GM23338 (cell line): Measurements from ENCODE around the gene MTHFD1L. TPM values are rescaled to one million over a fixed set of nuclear protein-coding genes. Genes with fewer than 3 reads are reported as not detected.

ENCODE experiments used
- ATAC-seq: fragments of 200-7000 bp; cut with Tn5 transposase; 3 replicates; pipeline ENCODE4 v1.9.1; 2020
- DNase-seq: peaks from one replicate; pipeline ENCODE4 v3.0.0-alpha.2; 2015; ENCODE audit warnings: low spot score
- H2AFZ ChIP-seq: fragments of 200-600 bp; sonication (generic); 2 replicates; pipeline ENCODE4 v1.8.0; 2016; ENCODE audit warnings: antibody characterized with exemption, mild to moderate bottlenecking, moderate library complexity
- H3F3A ChIP-seq: fragments of 200-600 bp; sonication (generic); replicated peaks from 2 replicates; pipeline ENCODE4 v1.8.0; 2017; ENCODE audit warnings: antibody characterized with exemption, mixed run types, low read depth
- H3K27ac ChIP-seq: fragments of 200-600 bp; sonication (generic); 2 replicates; pipeline ENCODE4 v1.6.1; 2016; ENCODE audit warnings: low read depth
- H3K27me3 ChIP-seq: fragments of 200-600 bp; sonication (generic); 2 replicates; pipeline ENCODE4 v1.8.0; 2016; ENCODE audit warnings: mild to moderate bottlenecking, mixed run types, moderate library complexity; ENCODE audit not compliant: insufficient read depth
- H3K36me3 ChIP-seq: fragments of 200-600 bp; sonication (generic); 2 replicates; pipeline ENCODE4 v1.8.0; 2016; ENCODE audit warnings: mild to moderate bottlenecking; ENCODE audit not compliant: insufficient read depth
- H3K4me1 ChIP-seq: fragments of 200-600 bp; sonication (generic); 2 replicates; pipeline ENCODE4 v1.8.0; 2016; ENCODE audit warnings: mild to moderate bottlenecking, moderate library complexity; ENCODE audit not compliant: insufficient read depth
- H3K4me2 ChIP-seq: fragments of 200-600 bp; sonication (generic); 2 replicates; pipeline ENCODE4 v1.7.1; 2017; ENCODE audit warnings: mixed run types
- H3K4me3 ChIP-seq: fragments of 200-600 bp; sonication (generic); 2 replicates; pipeline ENCODE4 v1.6.1; 2016; ENCODE audit warnings: mixed run types
- H3K79me2 ChIP-seq: fragments of 200-600 bp; sonication (generic); replicated peaks from 2 replicates; pipeline ENCODE4 v1.8.0; 2017; ENCODE audit warnings: mild to moderate bottlenecking; ENCODE audit not compliant: insufficient read depth
- H3K9me2 ChIP-seq: fragments of 200-600 bp; sonication (generic); 2 replicates; pipeline ENCODE4 v1.8.0; 2017; ENCODE audit not compliant: insufficient read depth
- H4K20me1 ChIP-seq: fragments of 200-600 bp; sonication (generic); replicated peaks from 2 replicates; pipeline ENCODE4 v1.8.0; 2017; ENCODE audit warnings: mild to moderate bottlenecking; ENCODE audit not compliant: insufficient read depth
- H3K27ac Mint-ChIP-seq: 2 replicates; pipeline ENCODE4 v1.8.0; 2020; ENCODE audit warnings: inconsistent platforms, mild to moderate bottlenecking, moderate library complexity, mixed read lengths
- H3K27me3 Mint-ChIP-seq: 3 replicates; pipeline ENCODE4 v1.8.0; 2022; ENCODE audit warnings: low read depth, mild to moderate bottlenecking, moderate library complexity, mixed read lengths, inconsistent platforms; ENCODE audit not compliant: insufficient read depth, poor library complexity
- H3K36me3 Mint-ChIP-seq: 3 replicates; pipeline ENCODE4 v1.8.0; 2021; ENCODE audit warnings: low read depth, mild to moderate bottlenecking, inconsistent platforms, moderate library complexity, mixed read lengths
- H3K4me1 Mint-ChIP-seq: 3 replicates; pipeline ENCODE4 v1.8.0; 2020; ENCODE audit warnings: mild to moderate bottlenecking, inconsistent platforms, mixed read lengths
- H3K4me3 Mint-ChIP-seq: 3 replicates; pipeline ENCODE4 v1.8.0; 2021; ENCODE audit warnings: moderate library complexity, mild to moderate bottlenecking, inconsistent platforms, mixed read lengths
- H3K9me3 Mint-ChIP-seq: 3 replicates; pipeline ENCODE4 v1.8.0; 2020; ENCODE audit warnings: moderate library complexity, mild to moderate bottlenecking, inconsistent platforms, mixed read lengths
- ETS1 ChIP-seq: IDR thresholded peaks from 2 replicates; pipeline ENCODE4 v1.6.1; 2016; ENCODE audit warnings: antibody characterized with exemption
- EZH2 ChIP-seq: fragments of 200-600 bp; sonication (generic); IDR thresholded peaks from one replicate; pipeline ENCODE4 v1.8.0; 2017; ENCODE audit warnings: antibody characterized with exemption, mild to moderate bottlenecking, low read depth; ENCODE audit not compliant: unreplicated experiment
- EZH2phosphoT487 ChIP-seq: fragments of 200-600 bp; sonication (generic); IDR thresholded peaks from one replicate; pipeline ENCODE4 v1.8.1; 2018; ENCODE audit warnings: antibody characterized with exemption; ENCODE audit not compliant: unreplicated experiment
- JUNB ChIP-seq: IDR thresholded peaks from one replicate; pipeline ENCODE4 v1.6.1; 2016; ENCODE audit warnings: antibody characterized with exemption; ENCODE audit not compliant: unreplicated experiment
- POLR2AphosphoS5 ChIP-seq: IDR thresholded peaks from 2 replicates; pipeline ENCODE4 v1.6.1; 2016; ENCODE audit warnings: antibody characterized with exemption, low read depth
- ZNF462 ChIP-seq: fragments of 250-450 bp; sonication (Bioruptor Pico); IDR thresholded peaks from 2 replicates; pipeline ENCODE4 v1.5.0; 2020; ENCODE audit warnings: mild to moderate bottlenecking, moderate library complexity
- polyA plus RNA-seq: library from polyadenylated mRNA; unstranded; fragments of >200 nt; fragmentation: Nextera tagmentation; extraction: Ambion mirVana; gene quantifications from 2 replicates; pipeline ENCODE4 v1.2.1, GENCODE V29; 2016
- total RNA-seq: library from RNA; depleted of rRNA; stranded (reverse); fragments of >200 nt; shearing (Covaris generic); gene quantifications from 2 replicates; pipeline ENCODE4 v1.2.3, GENCODE V29; 2014

Gene MTHFD1L
- total and polyA plus RNA-seq, 2 experiments from 2014 or later, result 53.2 to 66.8 TPM

GRCh38 chr6:151021896-151022295 is 156.4 kb downstream of the MTHFD1L start:
- Mint-ChIP-seq H3K27me3 (peaks cover 5% of the 10 kb centered on the region), H3K36me3 (peaks cover 34% of the 10 kb centered on the region)
- H3K27ac ChIP-seq, result no peak overlapping the region

More at GRCh38 chr6:151021896-151022295, 156.4 kb downstream of the MTHFD1L start:
- ATAC-seq (peak; percentile 42; the same call in 2 of the 3 replicates), DNase-seq (no peak)
- 0 out of 2 replicates have a peak, but pooled peaks cover 8% of the 10 kb centered on the region for H3K36me3 ChIP-seq
- no peaks in the 10 kb centered on the region for H3K9me3 Mint-ChIP-seq
- H3K4me3 Mint-ChIP-seq, result no peak overlapping the region
- H3K4me2 ChIP-seq, result no peak overlapping the region
- TF ChIP-seq JUNB (no peak), ZNF462 (CRISPR knock-in tag) (no peak), ETS1 (no peak), EZH2phosphoT487 (no peak), POLR2AphosphoS5 (no peak), EZH2 (no peak)
- H3F3A ChIP-seq, result no peaks in the 10 kb centered on the region
- H3K9me2 ChIP-seq, result no peaks in the 10 kb centered on the region
- H3K79me2 ChIP-seq, result no peaks in the 10 kb centered on the region
- no peak overlapping the region for H3K27ac Mint-ChIP-seq
- peaks cover 10% of the 10 kb centered on the region; the same call in 2 of the 3 replicates for H3K4me1 Mint-ChIP-seq
- no peaks in the 10 kb centered on the region for H3K4me1 ChIP-seq
- no peak overlapping the region for H2AFZ ChIP-seq
- H3K4me3 ChIP-seq, result no peak overlapping the region
- no peaks in the 10 kb centered on the region for H3K27me3 ChIP-seq
- peaks cover 5% of the 10 kb centered on the region for H4K20me1 ChIP-seq
